ENCODE measurements around the gene FLNB.

FLNB gene

DNA sequence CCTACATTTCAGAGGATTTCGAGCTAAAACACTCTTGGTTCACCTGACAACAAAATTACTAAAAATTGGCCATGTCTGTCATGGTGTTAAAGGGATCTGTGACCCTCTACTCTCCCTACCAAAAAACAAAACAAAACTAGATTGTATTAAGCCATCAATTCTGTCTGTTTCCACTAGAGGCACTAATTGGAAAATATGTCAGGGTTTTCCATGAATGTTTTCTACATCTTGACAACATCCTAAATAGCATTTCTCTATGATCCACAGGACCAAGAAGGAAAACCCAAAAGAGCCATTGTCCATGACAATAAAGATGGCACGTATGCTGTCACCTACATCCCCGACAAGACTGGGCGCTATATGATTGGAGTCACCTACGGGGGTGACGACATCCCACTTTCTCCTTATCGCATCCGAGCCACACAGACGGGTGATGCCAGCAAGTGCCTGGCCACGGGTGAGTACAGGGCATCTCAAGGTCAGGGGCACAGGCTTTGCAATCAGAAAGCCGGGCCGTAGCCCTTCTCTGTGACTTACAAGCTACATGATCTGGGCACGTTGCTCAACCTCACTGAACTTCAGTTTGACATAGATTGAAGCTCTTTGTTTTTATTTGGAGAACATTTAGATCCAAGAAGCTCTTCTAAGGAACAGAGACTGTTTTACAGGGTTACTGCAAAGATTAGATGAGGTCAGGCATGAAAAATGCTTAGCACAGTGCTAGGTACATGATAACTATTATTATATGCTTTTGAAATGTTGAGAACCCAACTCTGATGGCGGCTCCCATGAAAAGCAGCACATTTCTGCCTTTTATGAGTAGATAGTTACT is 127.7 kb downstream of the FLNB start:
- no peaks in the 10 kb centered on the region; the same call in 1 of the 2 replicates for H3K36me3 ChIP-seq
- TF ChIP-seq, protein P1, sequence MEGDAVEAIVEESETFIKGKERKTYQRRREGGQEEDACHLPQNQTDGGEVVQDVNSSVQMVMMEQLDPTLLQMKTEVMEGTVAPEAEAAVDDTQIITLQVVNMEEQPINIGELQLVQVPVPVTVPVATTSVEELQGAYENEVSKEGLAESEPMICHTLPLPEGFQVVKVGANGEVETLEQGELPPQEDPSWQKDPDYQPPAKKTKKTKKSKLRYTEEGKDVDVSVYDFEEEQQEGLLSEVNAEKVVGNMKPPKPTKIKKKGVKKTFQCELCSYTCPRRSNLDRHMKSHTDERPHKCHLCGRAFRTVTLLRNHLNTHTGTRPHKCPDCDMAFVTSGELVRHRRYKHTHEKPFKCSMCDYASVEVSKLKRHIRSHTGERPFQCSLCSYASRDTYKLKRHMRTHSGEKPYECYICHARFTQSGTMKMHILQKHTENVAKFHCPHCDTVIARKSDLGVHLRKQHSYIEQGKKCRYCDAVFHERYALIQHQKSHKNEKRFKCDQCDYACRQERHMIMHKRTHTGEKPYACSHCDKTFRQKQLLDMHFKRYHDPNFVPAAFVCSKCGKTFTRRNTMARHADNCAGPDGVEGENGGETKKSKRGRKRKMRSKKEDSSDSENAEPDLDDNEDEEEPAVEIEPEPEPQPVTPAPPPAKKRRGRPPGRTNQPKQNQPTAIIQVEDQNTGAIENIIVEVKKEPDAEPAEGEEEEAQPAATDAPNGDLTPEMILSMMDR (IDR thresholded peaks at IDR 0.05; ENCODE audit: low read depth, low read length) = peak; percentile 21; the same call in 1 of the 2 replicates

DNA sequence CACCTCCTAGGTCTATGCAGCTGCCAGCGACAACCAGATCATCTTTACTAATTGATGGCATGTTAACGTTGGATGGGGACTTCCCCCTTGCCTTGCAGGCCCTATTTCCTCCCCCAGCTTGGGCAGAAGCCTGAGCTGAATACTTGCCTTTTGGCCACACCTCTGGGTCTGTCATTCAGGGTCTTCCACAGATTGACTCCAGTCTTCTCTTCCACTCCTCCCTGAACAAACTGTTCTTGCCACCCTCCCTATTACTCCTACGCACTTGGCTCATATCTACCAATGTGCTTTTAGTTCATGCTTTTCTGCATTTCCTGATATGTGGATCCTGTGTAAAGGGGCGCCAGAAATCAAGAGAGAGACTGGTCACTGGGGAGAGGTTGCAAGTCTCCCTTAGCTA is 129.1 kb downstream of the FLNB start:
- Histone ChIP-seq H3K36me3 (no peaks in the 10 kb centered on the region; the same call in 1 of the 2 replicates), H3K4me3 (ENCODE audit: low read depth, low read length) (no peak overlapping the region), H3K4me1 (no peaks in the 10 kb centered on the region), H3K27me3 (no peaks in the 10 kb centered on the region), H3K9me3 (no peaks in the 10 kb centered on the region)
- no peak for DNase-seq
- TF ChIP-seq, protein P1 (IDR thresholded peaks at IDR 0.05; ENCODE audit: low read depth, low read length) = no peak

More for the DNA sequence above, 127.7 kb downstream of the FLNB start:
- Histone ChIP-seq H3K27me3 (no peaks in the 10 kb centered on the region), H3K4me3 (ENCODE audit: low read depth, low read length) (no peak overlapping the region), H3K9me3 (no peaks in the 10 kb centered on the region), H3K4me1 (no peaks in the 10 kb centered on the region)
- DNase-seq = no peak

DNA sequence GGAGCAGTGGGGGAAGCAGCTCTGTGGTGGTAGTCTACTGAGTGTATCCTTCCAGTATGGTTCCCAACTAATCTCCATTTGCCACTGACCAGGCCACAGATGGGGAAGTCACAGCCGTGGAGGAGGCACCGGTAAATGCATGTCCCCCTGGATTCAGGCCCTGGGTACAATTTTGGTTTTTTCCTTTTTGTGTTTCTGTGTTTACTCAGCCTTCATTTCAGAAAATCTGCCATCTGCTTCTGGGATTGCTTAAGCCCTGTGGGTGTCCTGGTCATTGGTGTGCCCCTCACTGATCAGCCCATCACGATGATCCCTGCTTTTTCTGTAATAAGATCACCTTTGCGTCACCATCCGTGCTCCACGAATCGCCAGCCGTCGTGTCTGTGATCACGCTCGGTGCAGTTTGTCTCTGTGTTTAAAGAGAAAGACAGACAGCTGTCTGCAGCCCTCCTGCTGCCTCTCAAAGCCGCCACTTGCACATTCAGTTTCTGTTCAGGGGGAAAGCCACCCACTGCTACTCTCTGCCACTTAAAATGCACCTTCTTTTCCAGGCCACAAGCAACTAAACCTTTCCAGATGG is 133.6 kb downstream of the FLNB start:
- TF ChIP-seq, protein P1 (IDR thresholded peaks at IDR 0.05; ENCODE audit: low read depth, low read length) = no peak
- Histone ChIP-seq H3K27me3 (no peaks in the 10 kb centered on the region), H3K4me1 (no peaks in the 10 kb centered on the region), H3K36me3 (no peaks in the 10 kb centered on the region), H3K9me3 (no peaks in the 10 kb centered on the region), H3K4me3 (ENCODE audit: low read depth, low read length) (no peak overlapping the region)
- DNase-seq = no peak

DNA sequence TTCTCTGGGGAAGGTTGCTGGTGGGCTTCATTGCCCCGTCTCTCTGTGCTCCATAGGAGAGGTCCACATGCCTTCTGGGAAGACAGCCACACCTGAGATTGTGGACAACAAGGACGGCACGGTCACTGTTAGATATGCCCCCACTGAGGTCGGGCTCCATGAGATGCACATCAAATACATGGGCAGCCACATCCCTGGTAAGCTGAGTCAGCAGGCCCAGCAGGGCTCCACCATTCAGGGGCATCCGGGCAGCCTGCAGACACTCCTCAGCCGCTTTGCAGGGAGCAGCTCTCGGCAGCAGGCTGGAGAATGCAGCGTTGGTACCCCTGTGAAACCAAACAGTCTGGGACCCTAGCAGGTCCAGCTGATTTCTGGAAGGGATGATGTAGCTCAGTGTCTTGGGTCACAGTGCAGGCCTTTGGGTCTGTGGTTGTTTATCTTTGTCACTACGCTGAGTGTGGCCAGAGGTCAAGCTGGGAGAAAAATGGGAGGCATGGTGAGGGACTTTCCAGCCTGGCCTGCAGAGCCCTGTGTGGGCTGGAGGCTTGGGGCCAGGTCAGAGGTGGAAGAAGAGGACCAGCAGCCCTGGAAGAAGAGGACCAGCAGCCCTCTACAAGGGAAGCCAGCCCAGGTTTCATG is 135.3 kb downstream of the FLNB start:
- TF ChIP-seq, protein P1 (IDR thresholded peaks at IDR 0.05; ENCODE audit: low read depth, low read length) = no peak
- no peak for DNase-seq
- no peak overlapping the region for H3K4me3 ChIP-seq (ENCODE audit: low read depth, low read length)
- H3K4me1 ChIP-seq = no peaks in the 10 kb centered on the region
- no peaks in the 10 kb centered on the region for H3K27me3 ChIP-seq
- H3K36me3 ChIP-seq = no peaks in the 10 kb centered on the region
- no peaks in the 10 kb centered on the region for H3K9me3 ChIP-seq

DNA sequence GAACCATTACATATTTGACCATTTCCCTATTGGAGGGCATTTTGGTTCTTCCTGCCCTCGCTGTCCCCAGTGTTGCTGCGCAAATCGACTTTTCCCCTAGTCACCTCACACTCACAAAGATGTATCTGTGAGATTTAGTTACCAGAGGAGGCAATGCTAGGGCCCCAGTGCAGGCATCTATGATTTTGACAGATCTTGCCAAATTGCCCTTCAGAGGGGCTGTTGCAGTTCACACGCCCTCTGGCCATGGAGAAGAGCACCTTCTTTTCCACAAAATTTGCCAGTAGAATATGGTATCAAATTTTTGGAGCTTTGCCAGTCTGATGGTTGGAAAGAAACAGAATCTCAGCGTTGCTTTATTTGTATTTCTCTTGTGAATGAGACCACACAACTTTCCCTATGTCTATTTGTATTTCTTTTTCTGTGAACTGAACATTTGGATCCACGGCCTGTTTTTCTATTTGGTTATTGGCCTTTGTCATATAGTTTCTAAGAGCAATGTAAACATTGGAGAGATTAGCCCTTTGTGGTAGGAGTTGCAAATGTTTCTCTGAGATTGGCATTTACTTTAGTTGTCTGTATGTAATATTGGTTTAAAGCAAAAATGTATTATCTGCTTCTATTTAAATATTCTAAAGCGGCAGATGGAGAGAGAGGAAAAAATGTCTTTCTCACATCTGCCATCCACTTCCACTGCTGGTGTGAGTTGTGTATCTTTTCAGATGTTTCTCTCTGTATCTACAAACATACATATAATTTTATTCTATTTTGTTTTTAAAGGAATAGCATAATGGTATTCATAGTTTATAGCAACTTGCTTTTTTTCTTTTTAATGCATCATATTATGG is 136.5 kb downstream of the FLNB start:
- Histone ChIP-seq H3K36me3 (no peaks in the 10 kb centered on the region), H3K4me3 (ENCODE audit: low read depth, low read length) (no peak overlapping the region), H3K27me3 (no peaks in the 10 kb centered on the region), H3K9me3 (no peaks in the 10 kb centered on the region), H3K4me1 (no peaks in the 10 kb centered on the region)
- TF ChIP-seq, protein P1 (IDR thresholded peaks at IDR 0.05; ENCODE audit: low read depth, low read length) = no peak
- no peak for DNase-seq
